GM12878 (cell line): ENCODE measurements around the gene TNFRSF8. TPM values are rescaled to one million over a fixed set of nuclear protein-coding genes. Genes with fewer than 3 reads are reported as not detected.

Experiments used
- CBFB ChIP-seq: IDR thresholded peaks from 2 replicates; pipeline ENCODE4 v1.6.1; 2016; ENCODE audit warnings: antibody characterized with exemption, low read depth
- CREB1 ChIP-seq: IDR thresholded peaks from 2 replicates; pipeline ENCODE4 v1.6.1; 2012; ENCODE audit warnings: low read depth, mild to moderate bottlenecking, inconsistent platforms
- FOS ChIP-seq: IDR thresholded peaks from 3 replicates; pipeline ENCODE4 v1.6.1; 2011; ENCODE audit warnings: borderline replicate concordance; ENCODE audit not compliant: insufficient read length; ENCODE audit errors: extremely low read depth
- MYB ChIP-seq: fragments of 150-350 bp; IDR thresholded peaks from 2 replicates; pipeline ENCODE4 v1.6.1; 2014; ENCODE audit warnings: mild to moderate bottlenecking, low read depth, low read length, borderline replicate concordance
- TBL1XR1 ChIP-seq: IDR thresholded peaks from 2 replicates; pipeline ENCODE4 v1.6.1; 2012; ENCODE audit warnings: low read depth, low read length, improper control_type of control experiment
- TCF12 ChIP-seq: IDR thresholded peaks from 2 replicates; pipeline ENCODE4 v1.6.1; 2011; ENCODE audit warnings: low read depth, mild to moderate bottlenecking, low read length
- USF2 ChIP-seq: IDR thresholded peaks from 2 replicates; pipeline ENCODE4 v1.6.1; 2011; ENCODE audit warnings: low read depth, low read length, improper control_type of control experiment, borderline replicate concordance
- ZNF592 ChIP-seq: fragments of 450-650 bp; IDR thresholded peaks from 2 replicates; pipeline ENCODE4 v1.6.1; 2017; ENCODE audit warnings: mild to moderate bottlenecking, moderate library complexity
- polyA plus RNA-seq, 11 experiments: library from polyadenylated mRNA; depleted of rRNA in 4 of 11; unstranded in 6 of 11; stranded (reverse) in 5 of 11; fragments of >200 nt; fragmentation: Nextera tagmentation in 4 of 11; fragmentation: Illumina TruSeq in 1 of 11; extraction: Ambion mirVana in 4 of 11; extraction: Trizol in 1 of 11; gene quantifications; 1 replicate in 1 of 11; 2 replicates in 10 of 11; pipeline versions ENCODE4 v1.2.1 to v1.2.3, GENCODE V29; 2011 to 2016; ENCODE audit warnings: inconsistent platforms in 2 of 11, missing spikeins in 2 of 11, low read depth in 1 of 11
- total RNA-seq, 4 experiments: library from RNA; depleted of rRNA in 3 of 4; stranded (reverse); fragments of >200 nt in 3 of 4; fragmentation: Illumina TruSeq in 1 of 4; extraction: Trizol in 1 of 4; gene quantifications; 2 replicates each; pipeline versions ENCODE4 v1.2.1 to v1.2.3, GENCODE V29; 2013 to 2021

Gene TNFRSF8
- total and polyA plus RNA-seq, 10 of the 15 experiments (the other 5 are each of a cell fraction or from before 2014, with no cell fraction given), result 9.8 to 114 (median 58.8) TPM

GRCh38 chr1:12067900-12068821 is 5.1 kb downstream of the TNFRSF8 start (continued):
- TF ChIP-seq ZNF592 (peak; percentile 67; the same call in 1 of the 2 replicates), CBFB (peak; percentile 67), MYB (no peak), TCF12 (peak; percentile 85; the same call in 1 of the 2 replicates), CREB1 (peak; percentile 9; the same call in 1 of the 2 replicates), TBL1XR1 (peak; percentile 39; the same call in 1 of the 2 replicates), FOS (no peak), USF2 (no peak)
- TF ChIP-seq, all 136 proteins: peak for 57
